Activated B cell treated with CpG ODN at 0.5 μM for 24 hours (primary cell): ENCODE measurements around the gene PLCH1. TPM values are rescaled to one million over a fixed set of nuclear protein-coding genes. Genes with fewer than 3 reads are reported as not detected.

ENCODE experiments used
- ATAC-seq: fragments of 200-7000 bp; cut with Tn5 transposase; one replicate; pipeline ENCODE4 v1.10.0; 2021; ENCODE audit warnings: low read depth, mild to moderate bottlenecking, moderate library complexity
- CTCF ChIA-PET: fragments of 350-600 bp; sonication (Branson Sonifier 250); formaldehyde crosslinking; loops from one replicate; lab custom pipeline; 2021; ENCODE audit warnings: antibody characterized with exemption; lab: Charles Lee
- POLR2A ChIA-PET: fragments of 350-600 bp; sonication (Branson Sonifier 250); formaldehyde crosslinking; loops from one replicate; lab custom pipeline; 2021; ENCODE audit warnings: antibody characterized with exemption; lab: Charles Lee
- DNase-seq: peaks from one replicate; pipeline ENCODE4 v3.0.0; 2022
- H3K27ac Mint-ChIP-seq: one replicate; pipeline ENCODE4 v1.8.0; 2020; ENCODE audit warnings: mixed read lengths
- H3K27me3 Mint-ChIP-seq: one replicate; pipeline ENCODE4 v1.8.0; 2021; ENCODE audit warnings: mixed read lengths
- H3K36me3 Mint-ChIP-seq: one replicate; pipeline ENCODE4 v1.8.0; 2021; ENCODE audit warnings: low read depth, mixed read lengths
- H3K4me1 Mint-ChIP-seq: one replicate; pipeline ENCODE4 v1.8.0; 2021; ENCODE audit warnings: mixed read lengths
- H3K4me3 Mint-ChIP-seq: one replicate; pipeline ENCODE4 v1.8.0; 2020; ENCODE audit warnings: mild to moderate bottlenecking, mixed read lengths
- H3K9me3 Mint-ChIP-seq: one replicate; pipeline ENCODE4 v1.8.0; 2020; ENCODE audit warnings: mixed read lengths
- intact Hi-C: fragments of 100-400 bp; cut with micrococcal nuclease; formaldehyde crosslinking; loops from one replicate; pipeline ENCODE4 v1.15.1; 2024
- total RNA-seq: library from RNA; stranded (reverse); gene quantifications from 2 replicates; pipeline ENCODE4 v1.2.3, GENCODE V29; 2022
- TF ChIP-seq, protein P1 (sequence below): fragments of 200-600 bp; IDR thresholded peaks from one replicate; pipeline ENCODE4 v1.8.0; 2022; ENCODE audit warnings: antibody characterized with exemption, mild to moderate bottlenecking

Gene PLCH1
- total RNA-seq, 1 donor from 2014 or later: 0.27 TPM

DNA sequence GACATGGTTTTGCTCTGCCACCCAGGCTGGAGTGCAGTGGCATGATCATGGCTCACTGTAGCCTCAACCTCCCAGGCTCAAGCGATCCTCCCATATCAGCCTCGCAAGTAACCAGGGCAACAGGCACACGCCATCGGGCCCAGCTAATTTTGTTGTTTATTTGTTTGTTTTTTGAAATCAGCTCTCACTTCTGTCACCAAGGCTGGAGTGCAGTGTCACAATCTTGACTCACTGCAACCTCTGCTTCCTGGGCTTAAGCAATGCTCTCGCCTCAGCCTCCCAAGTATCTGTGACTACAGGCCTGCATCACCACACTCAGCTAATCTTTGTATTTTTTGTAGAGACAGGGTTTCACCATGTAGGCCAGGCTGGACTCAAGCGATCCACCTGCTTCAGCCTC is 26.3 kb upstream of the PLCH1 start:
- Mint-ChIP-seq H3K4me1 (no peaks in the 10 kb centered on the region), H3K27ac (no peak overlapping the region), H3K4me3 (no peak overlapping the region), H3K36me3 (peaks cover 27% of the 10 kb centered on the region), H3K9me3 (peaks cover 6% of the 10 kb centered on the region), H3K27me3 (no peaks in the 10 kb centered on the region)
- CTCF ChIA-PET: no interaction called here
- POLR2A ChIA-PET: no interaction called here
- TF ChIP-seq, protein P1, sequence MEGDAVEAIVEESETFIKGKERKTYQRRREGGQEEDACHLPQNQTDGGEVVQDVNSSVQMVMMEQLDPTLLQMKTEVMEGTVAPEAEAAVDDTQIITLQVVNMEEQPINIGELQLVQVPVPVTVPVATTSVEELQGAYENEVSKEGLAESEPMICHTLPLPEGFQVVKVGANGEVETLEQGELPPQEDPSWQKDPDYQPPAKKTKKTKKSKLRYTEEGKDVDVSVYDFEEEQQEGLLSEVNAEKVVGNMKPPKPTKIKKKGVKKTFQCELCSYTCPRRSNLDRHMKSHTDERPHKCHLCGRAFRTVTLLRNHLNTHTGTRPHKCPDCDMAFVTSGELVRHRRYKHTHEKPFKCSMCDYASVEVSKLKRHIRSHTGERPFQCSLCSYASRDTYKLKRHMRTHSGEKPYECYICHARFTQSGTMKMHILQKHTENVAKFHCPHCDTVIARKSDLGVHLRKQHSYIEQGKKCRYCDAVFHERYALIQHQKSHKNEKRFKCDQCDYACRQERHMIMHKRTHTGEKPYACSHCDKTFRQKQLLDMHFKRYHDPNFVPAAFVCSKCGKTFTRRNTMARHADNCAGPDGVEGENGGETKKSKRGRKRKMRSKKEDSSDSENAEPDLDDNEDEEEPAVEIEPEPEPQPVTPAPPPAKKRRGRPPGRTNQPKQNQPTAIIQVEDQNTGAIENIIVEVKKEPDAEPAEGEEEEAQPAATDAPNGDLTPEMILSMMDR: no peak
- intact Hi-C loops: no loop called here
- no peak for DNase-seq
- ATAC-seq: no peak

DNA sequence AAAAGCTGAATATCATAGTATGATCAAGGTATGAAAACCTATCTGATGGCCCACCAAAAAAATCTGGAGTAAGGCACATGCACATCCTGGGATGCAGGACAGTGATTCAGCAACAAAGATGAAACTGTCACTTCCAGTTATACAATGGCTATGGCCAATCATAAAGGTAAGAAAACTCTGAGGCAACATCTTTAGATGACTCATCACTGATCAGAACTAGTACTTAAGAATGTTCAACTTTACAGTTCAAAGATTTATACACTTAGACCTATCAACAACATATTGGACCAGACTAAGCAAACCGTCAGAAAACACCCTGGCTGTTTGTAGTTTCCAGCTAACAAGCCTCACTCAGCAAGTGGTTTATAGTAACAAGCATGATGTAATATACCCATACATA is 21.3 kb upstream of the PLCH1 start:
- CTCF ChIA-PET: no interaction called here
- POLR2A ChIA-PET: no interaction called here
- H3K27me3 Mint-ChIP-seq: no peaks in the 10 kb centered on the region

DNA sequence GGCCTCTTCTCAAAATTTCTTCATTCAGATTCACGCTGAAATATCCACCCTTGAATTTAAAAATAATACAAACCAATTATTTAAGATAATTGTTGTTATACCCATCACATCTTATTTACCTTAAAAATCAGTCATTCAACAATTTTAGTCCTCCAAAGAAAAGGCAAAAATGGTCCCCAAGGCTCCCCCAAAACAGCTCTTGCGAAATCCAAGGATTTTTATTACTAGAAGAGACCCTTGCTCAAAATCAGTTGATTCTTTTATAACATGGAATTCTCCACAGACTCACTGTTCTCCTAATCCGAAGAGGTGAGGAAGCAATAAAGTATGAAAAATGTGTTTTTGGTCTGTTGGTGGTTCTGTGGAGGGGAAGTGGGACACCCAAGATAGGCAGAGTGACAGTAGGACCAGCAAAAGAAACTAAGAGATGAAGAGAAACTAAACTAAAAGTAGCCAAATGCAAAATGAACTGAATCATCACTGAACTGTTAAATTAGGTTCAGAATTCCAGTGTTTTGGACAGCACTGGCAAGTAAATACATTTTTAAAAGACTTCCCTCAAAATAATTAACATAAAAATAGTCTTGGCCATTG is 19.1 kb upstream of the PLCH1 start:
- CTCF ChIA-PET: interaction anchor here (1.2 kb wide), 1 partner anchor 42 kb away, joined by 4 read pairs; the partner anchor contains the start of gene C3orf33
- intact Hi-C loops: no loop called here
- no peak overlapping the region for H3K4me3 Mint-ChIP-seq
- TF ChIP-seq, protein P1: no peak
- no peaks in the 10 kb centered on the region for H3K4me1 Mint-ChIP-seq
- no peak for ATAC-seq
- no peak for DNase-seq
- POLR2A ChIA-PET: no interaction called here
- H3K9me3 Mint-ChIP-seq: no peaks in the 10 kb centered on the region
- peaks cover 6% of the 10 kb centered on the region for H3K36me3 Mint-ChIP-seq
- no peaks in the 10 kb centered on the region for H3K27me3 Mint-ChIP-seq
- no peak overlapping the region for H3K27ac Mint-ChIP-seq

More for the DNA sequence above, 21.3 kb upstream of the PLCH1 start:
- Mint-ChIP-seq H3K9me3 (peaks cover 6% of the 10 kb centered on the region), H3K4me3 (no peak overlapping the region), H3K27ac (no peak overlapping the region), H3K4me1 (no peaks in the 10 kb centered on the region), H3K36me3 (peaks cover 18% of the 10 kb centered on the region)
- intact Hi-C loops: no loop called here
- TF ChIP-seq, protein P1: no peak
- no peak for ATAC-seq
- DNase-seq: no peak

DNA sequence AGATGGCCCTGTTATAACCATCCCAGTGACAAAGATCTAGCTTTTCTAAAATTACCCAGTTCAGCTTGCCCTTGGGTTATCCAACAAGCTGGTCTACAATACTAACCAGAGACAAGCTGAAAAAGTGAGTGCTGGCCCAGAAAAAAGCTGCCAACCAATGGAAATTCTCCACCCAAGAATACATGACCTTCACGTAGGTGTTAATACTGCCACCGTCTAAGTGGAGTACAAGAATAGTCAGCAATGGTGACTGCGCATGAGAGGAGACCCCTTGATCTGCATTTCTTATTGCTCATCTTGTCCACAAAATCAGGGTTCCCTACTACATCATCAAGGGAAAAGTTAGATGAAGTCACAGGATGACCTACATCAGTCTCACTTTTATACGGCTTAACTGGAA is 15.8 kb upstream of the PLCH1 start:
- TF ChIP-seq, protein P1: no peak
- no peaks in the 10 kb centered on the region for H3K4me1 Mint-ChIP-seq
- ChIA-PET CTCF (no interaction called here), POLR2A (no interaction called here)
- H3K27me3 Mint-ChIP-seq: no peaks in the 10 kb centered on the region
- H3K4me3 Mint-ChIP-seq: no peak overlapping the region
- peaks cover 3% of the 10 kb centered on the region for H3K36me3 Mint-ChIP-seq
- no peaks in the 10 kb centered on the region for H3K9me3 Mint-ChIP-seq
- H3K27ac Mint-ChIP-seq: no peak overlapping the region
- intact Hi-C loops: no loop called here
- DNase-seq (no peak), ATAC-seq (no peak)

DNA sequence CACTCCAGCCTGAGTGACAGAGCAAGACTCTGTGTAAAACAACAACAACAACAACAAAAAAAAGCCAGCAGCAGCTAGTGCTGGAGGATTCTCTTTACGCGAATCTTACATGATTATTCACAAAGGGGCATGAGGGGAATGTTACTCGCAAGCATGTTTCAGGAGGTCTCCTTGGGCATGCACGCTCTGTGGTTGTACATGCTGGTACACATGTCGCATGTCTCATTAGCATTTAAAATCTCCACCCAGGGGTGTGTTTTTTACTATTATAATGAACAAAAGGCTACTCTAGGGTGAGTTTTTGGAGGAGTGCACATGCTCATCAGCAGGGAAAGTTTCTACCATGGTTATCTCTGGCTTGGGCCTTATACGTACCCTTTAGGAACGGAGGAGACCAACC is 12.7 kb upstream of the PLCH1 start:
- intact Hi-C loops: no loop called here
- CTCF ChIA-PET: no interaction called here
- no peaks in the 10 kb centered on the region for H3K27me3 Mint-ChIP-seq
- H3K4me1 Mint-ChIP-seq: no peaks in the 10 kb centered on the region
- no peak overlapping the region for H3K4me3 Mint-ChIP-seq
- POLR2A ChIA-PET: no interaction called here
- ATAC-seq (no peak), DNase-seq (no peak)
- TF ChIP-seq, protein P1: no peak
- H3K9me3 Mint-ChIP-seq: no peaks in the 10 kb centered on the region
- no peaks in the 10 kb centered on the region for H3K36me3 Mint-ChIP-seq
- H3K27ac Mint-ChIP-seq: no peak overlapping the region
